HG03342 (cell line): ENCODE results near the gene CRY2.
A peak's percentile ranks its signal among the peaks of the same experiment; 100 is the strongest.
"Not testable (repeated sequence)": the region's sequence is repeated elsewhere in the genome, so short reads cannot be mapped to it uniquely, and the experiment has no call there.

Experiments
- ATAC-seq: cut with Tn5 transposase; IDR thresholded peaks from one replicate; pipeline ENCODE4 v1.9.1; 2021; ENCODE audit warnings: mild to moderate bottlenecking, moderate library complexity; ENCODE audit not compliant: unreplicated experiment

Gene CRY2

GRCh38 chr11:45811109-45811435 is 36.2 kb upstream of the CRY2 start:
- ATAC-seq = no peak

DNA sequence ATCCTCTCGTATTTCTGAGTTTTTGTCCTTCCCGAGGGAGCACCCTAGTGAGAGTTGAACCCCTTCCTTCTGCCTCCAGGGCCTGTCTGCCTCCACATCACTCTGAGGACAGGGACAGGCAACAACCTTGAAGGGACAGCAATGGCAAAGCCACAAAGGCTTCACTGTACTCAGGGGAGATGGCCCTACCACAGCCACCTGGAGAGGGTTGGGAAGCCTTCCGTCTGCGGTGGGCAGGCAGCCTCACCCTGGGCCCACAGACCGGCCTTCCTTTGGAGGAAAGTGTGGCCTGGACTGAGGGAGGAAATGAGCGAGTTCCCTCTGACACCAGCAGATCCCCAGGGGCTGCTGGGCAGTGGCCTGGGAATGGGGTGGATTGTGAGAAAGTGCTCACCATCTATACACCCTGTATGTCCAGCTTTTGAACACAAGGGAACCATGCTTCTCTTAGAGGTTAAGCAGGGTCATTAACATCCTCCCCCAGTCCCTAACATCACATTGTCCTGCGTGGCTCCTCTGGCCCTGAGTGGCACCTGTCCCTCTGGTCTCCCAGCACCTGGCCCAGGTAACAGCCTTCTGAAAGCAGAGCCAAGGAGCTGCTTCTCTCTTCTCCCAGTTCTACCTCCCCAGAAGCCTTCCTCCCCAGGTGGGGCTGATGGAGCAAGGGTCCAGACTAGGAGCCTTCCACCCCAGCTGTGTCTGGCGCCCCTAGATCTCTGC is 35.5 kb upstream of the CRY2 start:
- ATAC-seq = no peak

DNA sequence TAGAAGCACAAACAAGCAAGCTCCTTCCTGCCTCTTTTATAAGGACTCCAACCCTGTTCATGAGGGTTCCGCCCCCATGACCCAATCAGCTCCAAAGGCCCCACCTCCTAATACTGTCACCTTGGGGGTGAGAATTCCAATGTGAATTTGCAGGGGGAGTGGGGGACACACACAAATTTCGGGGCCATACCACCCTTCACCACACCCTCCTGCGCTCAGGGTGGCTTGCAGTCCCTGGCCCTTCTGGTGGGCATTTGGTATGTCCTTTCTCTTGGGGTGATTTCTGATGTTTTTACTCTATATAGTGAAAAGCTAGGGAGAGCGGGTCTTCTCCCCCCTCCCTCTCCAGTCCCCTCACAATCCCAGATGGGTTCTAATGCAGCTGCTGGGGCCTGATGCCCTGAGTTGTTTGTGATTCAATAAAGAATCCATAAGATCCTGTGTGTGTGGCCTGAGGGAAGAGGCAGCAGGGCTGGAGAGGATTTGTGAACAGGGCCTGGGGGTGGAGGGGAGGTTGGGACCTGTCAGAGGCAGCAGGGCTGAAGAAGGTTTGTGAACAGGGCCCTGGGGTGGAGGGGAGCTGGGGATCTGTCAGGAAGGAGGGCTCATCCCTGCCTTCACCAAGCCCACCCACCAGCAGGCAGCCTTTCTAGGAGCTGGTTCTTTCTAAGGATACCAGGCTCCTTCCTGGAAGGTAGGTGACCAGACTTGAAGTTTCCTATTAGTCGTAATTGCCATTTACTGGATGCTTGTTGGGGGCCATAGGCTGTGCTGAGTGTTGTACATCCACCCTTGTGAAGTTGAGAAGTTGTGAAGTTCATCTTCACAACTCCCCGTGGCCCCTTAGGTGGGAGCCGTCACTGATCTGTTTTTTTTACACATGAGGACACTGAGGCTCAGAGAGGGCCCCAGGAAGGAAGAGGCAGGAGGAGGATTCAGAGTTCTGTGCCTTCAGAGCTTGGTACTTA is 34.4 kb upstream of the CRY2 start:
- no peak for ATAC-seq

DNA sequence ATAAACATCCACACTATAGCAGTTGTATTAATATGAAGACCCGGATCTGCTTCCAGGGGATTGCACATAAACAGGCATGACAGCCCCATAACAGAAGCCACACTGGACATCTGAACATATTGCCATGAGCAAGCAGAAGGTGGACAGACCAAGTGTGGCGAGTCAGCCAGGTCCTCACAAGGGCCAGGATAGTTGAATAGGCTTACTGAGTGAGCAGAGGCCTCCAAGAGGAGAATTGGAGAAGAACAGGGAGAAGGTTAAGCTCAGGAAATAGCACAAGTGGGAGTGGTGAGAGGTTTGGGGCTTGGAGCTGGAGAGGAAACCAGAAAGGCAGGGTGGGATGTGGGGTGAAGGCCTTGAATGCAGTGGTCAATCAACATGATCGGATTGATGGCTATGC is 31.5 kb upstream of the CRY2 start:
- no peak for ATAC-seq

GRCh38 chr11:45816614-45817013 is 30.7 kb upstream of the CRY2 start:
- ATAC-seq = no peak

- ATAC-seq = peak; percentile 88
These were observed 30.1 kb upstream of the CRY2 start for GRCh38 chr11:45817191-45817590.

- ATAC-seq = no peak
These were observed 28.2 kb upstream of the CRY2 start for GRCh38 chr11:45818961-45819605.

GRCh38 chr11:45820211-45820857 is 26.9 kb upstream of the CRY2 start:
- ATAC-seq = no peak

DNA sequence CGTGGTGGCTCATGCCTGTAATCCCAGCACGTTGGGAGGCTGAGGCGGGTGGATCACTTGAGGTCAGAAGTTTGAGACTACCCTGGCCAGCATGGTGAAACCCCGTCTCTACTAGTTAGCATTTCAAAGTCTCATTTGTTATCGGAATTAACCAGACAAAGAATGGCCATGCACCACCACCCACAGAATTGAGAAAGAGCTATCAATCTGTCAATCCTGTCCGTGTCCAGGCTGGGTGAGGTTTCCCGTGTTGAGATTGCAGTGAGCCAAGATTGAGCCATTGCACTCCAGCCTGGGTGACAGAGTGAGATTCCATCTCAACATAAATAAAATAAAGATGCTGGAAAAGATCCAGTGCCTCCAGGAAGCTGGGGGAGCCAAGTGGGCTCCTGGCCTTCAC is 20.8 kb upstream of the CRY2 start:
- not testable (repeated sequence) for ATAC-seq

DNA sequence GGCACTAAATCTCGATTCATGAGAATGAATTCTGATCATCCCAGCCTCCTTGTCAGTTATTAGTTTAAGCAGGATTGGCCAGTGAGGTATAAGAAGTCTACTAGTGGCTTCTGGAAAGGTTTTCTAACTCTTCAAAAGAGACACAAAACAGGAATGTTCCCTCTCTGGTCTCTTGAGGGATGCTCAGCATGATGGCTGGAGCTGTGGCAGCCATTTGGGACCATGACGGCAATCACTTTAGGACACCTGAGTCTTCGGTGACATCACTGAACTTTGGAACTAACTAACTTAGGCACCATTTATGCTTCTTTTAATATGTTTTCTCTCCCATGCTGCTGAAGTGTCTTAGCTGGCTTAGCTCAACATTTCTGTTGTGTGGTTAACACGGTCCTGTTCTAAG is 20.2 kb upstream of the CRY2 start:
- ATAC-seq = no peak

- no peak for ATAC-seq
These were observed 18.3 kb upstream of the CRY2 start for GRCh38 chr11:45828996-45829395.

DNA sequence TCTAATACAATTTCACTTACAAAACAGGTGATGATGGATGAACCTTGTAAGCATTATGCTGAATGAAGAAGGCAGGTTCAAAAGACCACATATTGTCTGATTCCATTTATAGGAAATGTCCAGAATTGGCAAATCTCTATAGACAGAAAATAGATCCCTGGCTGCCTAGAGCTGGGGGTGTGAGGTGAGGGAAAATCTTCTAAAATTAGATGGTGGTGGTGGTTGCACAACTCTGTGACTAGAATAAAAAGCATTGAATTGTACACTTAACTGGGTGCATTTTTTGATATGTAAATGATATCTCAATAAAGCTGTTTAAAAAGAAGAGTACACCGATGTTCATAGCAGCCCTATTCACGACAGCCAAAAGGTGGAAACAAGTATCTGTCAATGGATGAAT is 16.7 kb upstream of the CRY2 start:
- no peak for ATAC-seq

DNA sequence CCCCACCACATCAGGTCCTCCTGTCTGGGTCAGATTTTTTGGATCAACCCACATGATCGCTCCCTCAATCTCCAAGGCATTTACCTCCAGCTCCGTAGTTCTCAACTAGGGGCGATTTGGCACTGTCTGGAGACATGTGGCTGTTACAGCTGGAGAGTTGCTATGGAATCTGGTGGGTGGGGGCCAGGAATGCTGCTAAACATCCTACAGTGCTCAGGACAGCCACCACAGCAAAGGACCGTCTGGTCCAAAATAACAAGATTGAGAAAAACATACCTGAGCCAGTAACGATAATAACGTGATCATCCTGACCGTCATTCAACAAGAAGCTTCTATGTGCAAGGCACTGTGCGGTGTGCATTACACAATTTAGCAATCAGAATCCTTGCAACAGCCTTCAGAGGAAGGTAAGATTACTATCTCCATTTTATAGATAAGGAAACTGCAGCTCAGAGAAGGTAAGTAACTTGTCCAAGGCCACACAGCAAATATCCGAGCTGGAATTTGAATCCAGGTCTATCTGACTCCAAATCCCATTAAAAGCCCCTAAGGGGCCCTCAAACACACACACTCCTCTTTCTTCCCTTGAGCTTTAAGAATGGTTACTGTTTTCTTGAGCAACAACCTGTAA is 14.3 kb upstream of the CRY2 start:
- no peak for ATAC-seq

DNA sequence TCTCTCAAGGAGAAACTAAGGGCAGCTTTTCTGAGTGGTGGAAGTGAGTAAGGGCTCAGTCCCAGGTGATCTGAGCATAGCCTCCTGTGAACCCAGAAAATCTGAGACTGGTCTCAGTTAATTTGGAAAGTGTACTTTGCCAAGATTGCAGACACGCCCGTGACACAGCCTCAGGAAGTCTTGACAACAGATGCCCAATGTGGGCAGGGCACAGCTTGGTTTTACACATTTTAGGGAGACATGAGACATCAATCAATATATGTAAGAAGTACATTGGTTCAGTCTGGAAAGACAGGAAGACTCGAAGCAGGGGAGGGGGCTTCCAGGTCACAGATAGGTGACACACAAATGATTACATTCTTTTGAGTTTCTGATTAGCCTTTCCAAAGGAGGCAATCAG is 13.5 kb upstream of the CRY2 start:
- ATAC-seq = no peak

- no peak for ATAC-seq
These were observed 12.9 kb upstream of the CRY2 start for GRCh38 chr11:45834298-45834756.

DNA sequence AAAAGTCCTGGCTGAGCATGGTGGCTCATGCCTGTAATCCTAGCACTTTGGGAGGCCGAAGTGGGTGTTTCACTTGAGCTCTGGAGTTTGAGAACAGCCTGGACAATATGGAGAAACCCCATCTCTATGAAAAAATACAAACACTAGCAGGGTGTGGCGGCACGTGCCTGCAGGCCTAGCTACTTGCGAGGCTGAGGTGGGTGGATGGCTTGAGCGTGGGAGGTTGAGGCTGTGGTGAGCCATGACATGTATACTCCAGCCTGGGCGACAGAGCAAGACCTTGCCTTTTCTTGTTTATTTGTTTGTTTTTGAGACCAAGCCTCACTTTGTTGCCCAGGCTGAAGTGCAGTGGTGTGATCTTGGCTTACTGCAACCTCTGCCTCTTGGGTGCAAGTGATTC is 8.1 kb upstream of the CRY2 start:
- ATAC-seq = no peak

DNA sequence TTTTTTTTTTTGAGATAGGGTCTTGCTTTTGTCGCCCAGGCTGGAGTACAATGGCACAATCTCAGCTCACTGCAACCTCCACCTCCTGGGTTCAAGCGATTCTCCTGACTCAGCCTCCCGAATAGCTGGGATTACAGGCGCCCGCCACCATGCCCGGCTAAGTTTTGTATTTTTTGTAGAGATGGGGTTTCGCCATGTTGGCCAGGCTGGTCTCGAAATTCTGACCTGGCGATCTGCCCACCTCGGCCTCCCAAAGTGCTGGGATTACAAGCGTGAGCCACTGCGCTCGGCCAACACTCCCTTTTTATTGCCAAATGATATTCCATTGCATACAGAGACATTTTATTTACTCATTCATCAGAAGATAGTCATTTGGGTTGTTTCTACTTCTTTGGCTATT is 7.0 kb upstream of the CRY2 start:
- ATAC-seq = not testable (repeated sequence)

- no peak for ATAC-seq
These were observed 3.9 kb upstream of the CRY2 start for GRCh38 chr11:45843158-45843924.

- no peak for ATAC-seq
These were observed 2.3 kb upstream of the CRY2 start for GRCh38 chr11:45844822-45845578.
